ENCODE data around the gene RFX8.
"Not testable (repeated sequence)": the region's sequence is repeated elsewhere in the genome, so short reads cannot be mapped to it uniquely, and the experiment has no call there.

DNA sequence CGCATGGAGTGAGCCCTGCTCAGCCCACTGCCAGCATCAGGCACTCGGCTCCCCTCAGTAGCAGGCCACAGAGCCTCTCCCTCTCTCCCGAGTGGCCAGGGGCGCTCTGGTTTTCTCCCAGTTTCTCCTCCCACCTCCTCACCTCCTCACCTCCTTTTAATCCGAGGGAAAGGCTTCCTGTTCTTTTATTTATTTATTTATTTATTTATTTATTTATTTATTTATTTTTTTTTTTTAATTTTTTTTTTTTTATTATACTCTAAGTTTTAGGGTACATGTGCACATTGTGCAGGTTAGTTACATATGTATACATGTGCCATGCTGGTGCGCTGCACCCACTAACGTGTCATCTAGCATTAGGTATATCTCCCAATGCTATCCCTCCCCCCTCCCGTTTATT, 29.8 kb upstream of the RFX8 start:
- TF ChIP-seq CTCF, POLR2A, POLR2AphosphoS5 (IDR thresholded peaks at IDR 0.05): not testable (repeated sequence)

Measured in sigmoid colon (tissue), 4 donors.